GM23338 (cell line): ENCODE results near the gene ARHGAP10. TPM values are rescaled to one million over a fixed set of nuclear protein-coding genes. Genes with fewer than 3 reads are reported as not detected.

Experiments
- ATAC-seq: fragments of 200-7000 bp; cut with Tn5 transposase; 3 replicates; pipeline ENCODE4 v1.9.1; 2020
- DNase-seq: peaks from one replicate; pipeline ENCODE4 v3.0.0-alpha.2; 2015; ENCODE audit warnings: low spot score
- H2AFZ ChIP-seq: fragments of 200-600 bp; sonication (generic); 2 replicates; pipeline ENCODE4 v1.8.0; 2016; ENCODE audit warnings: antibody characterized with exemption, mild to moderate bottlenecking, moderate library complexity
- H3F3A ChIP-seq: fragments of 200-600 bp; sonication (generic); replicated peaks from 2 replicates; pipeline ENCODE4 v1.8.0; 2017; ENCODE audit warnings: antibody characterized with exemption, mixed run types, low read depth
- H3K27ac ChIP-seq: fragments of 200-600 bp; sonication (generic); 2 replicates; pipeline ENCODE4 v1.6.1; 2016; ENCODE audit warnings: low read depth
- H3K27me3 ChIP-seq: fragments of 200-600 bp; sonication (generic); 2 replicates; pipeline ENCODE4 v1.8.0; 2016; ENCODE audit warnings: mild to moderate bottlenecking, mixed run types, moderate library complexity; ENCODE audit not compliant: insufficient read depth
- H3K36me3 ChIP-seq: fragments of 200-600 bp; sonication (generic); 2 replicates; pipeline ENCODE4 v1.8.0; 2016; ENCODE audit warnings: mild to moderate bottlenecking; ENCODE audit not compliant: insufficient read depth
- H3K4me1 ChIP-seq: fragments of 200-600 bp; sonication (generic); 2 replicates; pipeline ENCODE4 v1.8.0; 2016; ENCODE audit warnings: mild to moderate bottlenecking, moderate library complexity; ENCODE audit not compliant: insufficient read depth
- H3K4me2 ChIP-seq: fragments of 200-600 bp; sonication (generic); 2 replicates; pipeline ENCODE4 v1.7.1; 2017; ENCODE audit warnings: mixed run types
- H3K4me3 ChIP-seq: fragments of 200-600 bp; sonication (generic); 2 replicates; pipeline ENCODE4 v1.6.1; 2016; ENCODE audit warnings: mixed run types
- H3K79me2 ChIP-seq: fragments of 200-600 bp; sonication (generic); replicated peaks from 2 replicates; pipeline ENCODE4 v1.8.0; 2017; ENCODE audit warnings: mild to moderate bottlenecking; ENCODE audit not compliant: insufficient read depth
- H3K9me2 ChIP-seq: fragments of 200-600 bp; sonication (generic); 2 replicates; pipeline ENCODE4 v1.8.0; 2017; ENCODE audit not compliant: insufficient read depth
- H4K20me1 ChIP-seq: fragments of 200-600 bp; sonication (generic); replicated peaks from 2 replicates; pipeline ENCODE4 v1.8.0; 2017; ENCODE audit warnings: mild to moderate bottlenecking; ENCODE audit not compliant: insufficient read depth
- H3K27ac Mint-ChIP-seq: 2 replicates; pipeline ENCODE4 v1.8.0; 2020; ENCODE audit warnings: inconsistent platforms, mild to moderate bottlenecking, moderate library complexity, mixed read lengths
- H3K27me3 Mint-ChIP-seq: 3 replicates; pipeline ENCODE4 v1.8.0; 2022; ENCODE audit warnings: low read depth, mild to moderate bottlenecking, moderate library complexity, mixed read lengths, inconsistent platforms; ENCODE audit not compliant: insufficient read depth, poor library complexity
- H3K36me3 Mint-ChIP-seq: 3 replicates; pipeline ENCODE4 v1.8.0; 2021; ENCODE audit warnings: low read depth, mild to moderate bottlenecking, inconsistent platforms, moderate library complexity, mixed read lengths
- H3K4me1 Mint-ChIP-seq: 3 replicates; pipeline ENCODE4 v1.8.0; 2020; ENCODE audit warnings: mild to moderate bottlenecking, inconsistent platforms, mixed read lengths
- H3K4me3 Mint-ChIP-seq: 3 replicates; pipeline ENCODE4 v1.8.0; 2021; ENCODE audit warnings: moderate library complexity, mild to moderate bottlenecking, inconsistent platforms, mixed read lengths
- H3K9me3 Mint-ChIP-seq: 3 replicates; pipeline ENCODE4 v1.8.0; 2020; ENCODE audit warnings: moderate library complexity, mild to moderate bottlenecking, inconsistent platforms, mixed read lengths
- CTCF ChIP-seq, 2 experiments: fragments of 200-600 bp in 1 of 2; sonication (generic) in 1 of 2; conservative IDR thresholded peaks; 2 replicates each; pipeline versions ENCODE4 v1.5.1 to v1.6.1; 2016 to 2017; ENCODE audit warnings: antibody characterized with exemption in 2 of 2, low read depth in 2 of 2, mild to moderate bottlenecking in 2 of 2, moderate library complexity in 1 of 2
- EZH2 ChIP-seq: fragments of 200-600 bp; sonication (generic); IDR thresholded peaks from one replicate; pipeline ENCODE4 v1.8.0; 2017; ENCODE audit warnings: antibody characterized with exemption, mild to moderate bottlenecking, low read depth; ENCODE audit not compliant: unreplicated experiment
- EZH2phosphoT487 ChIP-seq: fragments of 200-600 bp; sonication (generic); IDR thresholded peaks from one replicate; pipeline ENCODE4 v1.8.1; 2018; ENCODE audit warnings: antibody characterized with exemption; ENCODE audit not compliant: unreplicated experiment
- JUNB ChIP-seq: IDR thresholded peaks from one replicate; pipeline ENCODE4 v1.6.1; 2016; ENCODE audit warnings: antibody characterized with exemption; ENCODE audit not compliant: unreplicated experiment
- ZNF114 ChIP-seq: fragments of 250-450 bp; sonication (Bioruptor Pico); IDR thresholded peaks from 2 replicates; pipeline ENCODE4 v1.5.0; 2020; ENCODE audit warnings: mild to moderate bottlenecking, moderate library complexity
- ZNF331 ChIP-seq: fragments of 250-450 bp; sonication (Bioruptor Pico); IDR thresholded peaks from 2 replicates; pipeline ENCODE4 v1.5.0; 2020; ENCODE audit warnings: low read depth, mild to moderate bottlenecking, moderate library complexity
- ZNF462 ChIP-seq: fragments of 250-450 bp; sonication (Bioruptor Pico); IDR thresholded peaks from 2 replicates; pipeline ENCODE4 v1.5.0; 2020; ENCODE audit warnings: mild to moderate bottlenecking, moderate library complexity
- polyA plus RNA-seq: library from polyadenylated mRNA; unstranded; fragments of >200 nt; fragmentation: Nextera tagmentation; extraction: Ambion mirVana; gene quantifications from 2 replicates; pipeline ENCODE4 v1.2.1, GENCODE V29; 2016
- total RNA-seq: library from RNA; depleted of rRNA; stranded (reverse); fragments of >200 nt; shearing (Covaris generic); gene quantifications from 2 replicates; pipeline ENCODE4 v1.2.3, GENCODE V29; 2014
- TF ChIP-seq, protein P1 (sequence below): IDR thresholded peaks from 2 replicates; pipeline ENCODE4 v1.6.1; 2016; ENCODE audit warnings: antibody characterized with exemption
- TF ChIP-seq, protein P2 (sequence below): IDR thresholded peaks from one replicate; pipeline ENCODE4 v1.6.1; 2018; ENCODE audit warnings: antibody characterized with exemption; ENCODE audit not compliant: unreplicated experiment

The ARHGAP10 gene
- total and polyA plus RNA-seq, 2 experiments from 2014 or later, result 5.1 to 6.3 TPM

DNA sequence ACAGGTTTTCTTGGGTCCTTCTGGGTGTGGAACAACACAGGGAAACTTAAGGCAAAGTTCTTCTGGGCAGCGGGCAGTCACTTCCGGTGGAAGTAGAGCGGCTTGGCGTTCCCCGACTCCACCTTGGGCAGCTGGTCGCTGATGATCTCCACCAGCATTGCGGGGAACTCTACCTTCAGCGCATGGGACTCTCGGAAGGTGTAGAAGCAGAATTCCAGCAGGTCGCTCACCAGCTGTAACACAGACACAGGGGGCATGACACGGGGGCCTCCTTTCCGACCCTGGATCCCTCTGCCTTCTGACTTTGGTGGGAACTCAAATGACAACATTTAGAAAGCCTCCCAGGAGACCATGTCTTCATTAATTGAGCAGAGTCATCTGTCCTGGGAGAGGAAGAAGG, 349.4 kb downstream of the ARHGAP10 start:
- no peak for ATAC-seq
- Histone ChIP-seq H3K27ac (no peak overlapping the region), H3K4me2 (no peak overlapping the region), H3K4me1 (no peaks in the 10 kb centered on the region), H2AFZ (no peak overlapping the region), H3K27me3 (no peaks in the 10 kb centered on the region), H3K79me2 (no peaks in the 10 kb centered on the region), H4K20me1 (no peaks in the 10 kb centered on the region), H3K9me2 (peaks cover 8% of the 10 kb centered on the region; the same call in 1 of the 2 replicates), H3K4me3 (no peak overlapping the region), H3F3A (no peaks in the 10 kb centered on the region), H3K36me3 (no peaks in the 10 kb centered on the region)
- no peak for DNase-seq
- H3K27me3 Mint-ChIP-seq, result peaks cover under 1% of the 10 kb centered on the region
- peaks cover 3% of the 10 kb centered on the region for H3K9me3 Mint-ChIP-seq
- TF ChIP-seq EZH2 (no peak), ZNF114 (no peak), CTCF (conservative IDR thresholded peaks at IDR 0.05; ENCODE audit: low read depth in 2 of 2) (no peak), ZNF331 (no peak), JUNB (no peak), EZH2phosphoT487 (no peak), ZNF462 (CRISPR knock-in tag) (no peak)
- TF ChIP-seq, protein P1, sequence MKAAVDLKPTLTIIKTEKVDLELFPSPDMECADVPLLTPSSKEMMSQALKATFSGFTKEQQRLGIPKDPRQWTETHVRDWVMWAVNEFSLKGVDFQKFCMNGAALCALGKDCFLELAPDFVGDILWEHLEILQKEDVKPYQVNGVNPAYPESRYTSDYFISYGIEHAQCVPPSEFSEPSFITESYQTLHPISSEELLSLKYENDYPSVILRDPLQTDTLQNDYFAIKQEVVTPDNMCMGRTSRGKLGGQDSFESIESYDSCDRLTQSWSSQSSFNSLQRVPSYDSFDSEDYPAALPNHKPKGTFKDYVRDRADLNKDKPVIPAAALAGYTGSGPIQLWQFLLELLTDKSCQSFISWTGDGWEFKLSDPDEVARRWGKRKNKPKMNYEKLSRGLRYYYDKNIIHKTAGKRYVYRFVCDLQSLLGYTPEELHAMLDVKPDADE, result no peak
- TF ChIP-seq, protein P2, sequence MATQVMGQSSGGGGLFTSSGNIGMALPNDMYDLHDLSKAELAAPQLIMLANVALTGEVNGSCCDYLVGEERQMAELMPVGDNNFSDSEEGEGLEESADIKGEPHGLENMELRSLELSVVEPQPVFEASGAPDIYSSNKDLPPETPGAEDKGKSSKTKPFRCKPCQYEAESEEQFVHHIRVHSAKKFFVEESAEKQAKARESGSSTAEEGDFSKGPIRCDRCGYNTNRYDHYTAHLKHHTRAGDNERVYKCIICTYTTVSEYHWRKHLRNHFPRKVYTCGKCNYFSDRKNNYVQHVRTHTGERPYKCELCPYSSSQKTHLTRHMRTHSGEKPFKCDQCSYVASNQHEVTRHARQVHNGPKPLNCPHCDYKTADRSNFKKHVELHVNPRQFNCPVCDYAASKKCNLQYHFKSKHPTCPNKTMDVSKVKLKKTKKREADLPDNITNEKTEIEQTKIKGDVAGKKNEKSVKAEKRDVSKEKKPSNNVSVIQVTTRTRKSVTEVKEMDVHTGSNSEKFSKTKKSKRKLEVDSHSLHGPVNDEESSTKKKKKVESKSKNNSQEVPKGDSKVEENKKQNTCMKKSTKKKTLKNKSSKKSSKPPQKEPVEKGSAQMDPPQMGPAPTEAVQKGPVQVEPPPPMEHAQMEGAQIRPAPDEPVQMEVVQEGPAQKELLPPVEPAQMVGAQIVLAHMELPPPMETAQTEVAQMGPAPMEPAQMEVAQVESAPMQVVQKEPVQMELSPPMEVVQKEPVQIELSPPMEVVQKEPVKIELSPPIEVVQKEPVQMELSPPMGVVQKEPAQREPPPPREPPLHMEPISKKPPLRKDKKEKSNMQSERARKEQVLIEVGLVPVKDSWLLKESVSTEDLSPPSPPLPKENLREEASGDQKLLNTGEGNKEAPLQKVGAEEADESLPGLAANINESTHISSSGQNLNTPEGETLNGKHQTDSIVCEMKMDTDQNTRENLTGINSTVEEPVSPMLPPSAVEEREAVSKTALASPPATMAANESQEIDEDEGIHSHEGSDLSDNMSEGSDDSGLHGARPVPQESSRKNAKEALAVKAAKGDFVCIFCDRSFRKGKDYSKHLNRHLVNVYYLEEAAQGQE, result no peak
- no peak overlapping the region for H3K4me3 Mint-ChIP-seq
- peaks cover 7% of the 10 kb centered on the region for H3K36me3 Mint-ChIP-seq
- no peak overlapping the region for H3K27ac Mint-ChIP-seq
- peaks cover 2% of the 10 kb centered on the region; the same call in 2 of the 3 replicates for H3K4me1 Mint-ChIP-seq
